Stimulated activated CD8-positive, alpha-beta memory T cell treated with anti-CD3 and anti-CD28 coated beads, Interleukin-15, amount 100 ng/mL, for 24 hours (primary cell): ENCODE data around the gene FANCC.

ENCODE experiments used
- DNase-seq: peaks from one replicate; pipeline ENCODE4 v3.0.0-alpha.2; 2020; ENCODE audit warnings: low read depth

FANCC gene

GRCh38 chr9:95067897-95068296, 249.6 kb downstream of the FANCC start:
- DNase-seq: no peak

- DNase-seq: no peak
These were observed 250.5 kb downstream of the FANCC start for GRCh38 chr9:95067057-95067456.

- DNase-seq: no peak
These were observed 252.3 kb downstream of the FANCC start for GRCh38 chr9:95065224-95065623.

GRCh38 chr9:95063300-95063699, 254.2 kb downstream of the FANCC start:
- DNase-seq: no peak

- DNase-seq: no peak
These were observed 254.9 kb downstream of the FANCC start for GRCh38 chr9:95062596-95063065.

- DNase-seq: no peak
These were observed 255.5 kb downstream of the FANCC start for GRCh38 chr9:95061916-95062595.

GRCh38 chr9:95060916-95061315, 256.6 kb downstream of the FANCC start:
- no peak for DNase-seq

- DNase-seq: no peak
These were observed 257.3 kb downstream of the FANCC start for GRCh38 chr9:95060234-95060633.

- no peak for DNase-seq
These were observed 258.6 kb downstream of the FANCC start for GRCh38 chr9:95058795-95059386.

GRCh38 chr9:95058121-95058785, 259.3 kb downstream of the FANCC start:
- no peak for DNase-seq

GRCh38 chr9:95057101-95057500, 260.4 kb downstream of the FANCC start:
- no peak for DNase-seq

- no peak for DNase-seq
These were observed 261.5 kb downstream of the FANCC start for GRCh38 chr9:95055851-95056551.

GRCh38 chr9:95055334-95055850, 262.1 kb downstream of the FANCC start:
- no peak for DNase-seq

GRCh38 chr9:95053611-95054570, 263.6 kb downstream of the FANCC start:
- DNase-seq: no peak

GRCh38 chr9:95049761-95050160, 267.7 kb downstream of the FANCC start:
- DNase-seq: no peak
